ENCODE data around the gene DYNC2I2.
"Not testable (repeated sequence)": the region's sequence is repeated elsewhere in the genome, so short reads cannot be mapped to it uniquely, and the experiment has no call there.

The DYNC2I2 gene

GRCh38 chr9:128656416-128657343 lies at the start of gene DYNC2I2:
Gene DYNC2I2 (minus strand): TSS chr9:128656847. CDS start chr9:128656726, 121 bp downstream.
- H3K27me3 Mint-ChIP-seq: no peaks in the 10 kb centered on the region
- H3K9me3 Mint-ChIP-seq: no peaks in the 10 kb centered on the region
- no peaks in the 10 kb centered on the region for H3K36me3 Mint-ChIP-seq (ENCODE audit: low read depth)
- H3K27ac Mint-ChIP-seq: peak within 1 kb of the TSS; percentile 100
- H3K4me1 Mint-ChIP-seq (ENCODE audit: low read depth): peaks cover 6% of the 10 kb centered on the region
- peak within 1 kb of the TSS; percentile 89 for H3K4me3 Mint-ChIP-seq

- Mint-ChIP-seq H3K9me3 (no peaks in the 10 kb centered on the region), H3K27me3 (no peaks in the 10 kb centered on the region), H3K4me3 (no peak overlapping the region), H3K4me1 (ENCODE audit: low read depth) (peaks cover 13% of the 10 kb centered on the region), H3K27ac (no peak overlapping the region), H3K36me3 (ENCODE audit: low read depth) (no peaks in the 10 kb centered on the region)
Measured at GRCh38 chr9:128706045-128706444, 49.4 kb upstream of the DYNC2I2 start.

- no peak overlapping the region for H3K27ac Mint-ChIP-seq
- H3K9me3 Mint-ChIP-seq: no peaks in the 10 kb centered on the region
- no peak overlapping the region for H3K4me3 Mint-ChIP-seq
- no peaks in the 10 kb centered on the region for H3K27me3 Mint-ChIP-seq
- H3K36me3 Mint-ChIP-seq (ENCODE audit: low read depth): no peaks in the 10 kb centered on the region
- H3K4me1 Mint-ChIP-seq (ENCODE audit: low read depth): peaks cover 13% of the 10 kb centered on the region
Measured at GRCh38 chr9:128705051-128705965, 48.7 kb upstream of the DYNC2I2 start.

- Mint-ChIP-seq H3K27ac (no peak overlapping the region), H3K36me3 (ENCODE audit: low read depth) (no peaks in the 10 kb centered on the region), H3K27me3 (no peaks in the 10 kb centered on the region), H3K9me3 (no peaks in the 10 kb centered on the region), H3K4me3 (peak overlapping the region; percentile 26), H3K4me1 (ENCODE audit: low read depth) (peaks cover 13% of the 10 kb centered on the region)
Measured at GRCh38 chr9:128704356-128704670, 47.7 kb upstream of the DYNC2I2 start.

- Mint-ChIP-seq H3K4me3 (peak overlapping the region; percentile 82), H3K27me3 (no peaks in the 10 kb centered on the region), H3K27ac (peak overlapping the region; percentile 31), H3K36me3 (ENCODE audit: low read depth) (no peaks in the 10 kb centered on the region), H3K9me3 (no peaks in the 10 kb centered on the region), H3K4me1 (ENCODE audit: low read depth) (peaks cover 13% of the 10 kb centered on the region)
Measured at GRCh38 chr9:128703616-128704355, 47.1 kb upstream of the DYNC2I2 start.

- Mint-ChIP-seq H3K27me3 (no peaks in the 10 kb centered on the region), H3K27ac (peak overlapping the region; percentile 31), H3K4me1 (ENCODE audit: low read depth) (peaks cover 13% of the 10 kb centered on the region), H3K9me3 (no peaks in the 10 kb centered on the region), H3K36me3 (ENCODE audit: low read depth) (no peaks in the 10 kb centered on the region), H3K4me3 (peak overlapping the region; percentile 82)
Measured at GRCh38 chr9:128702949-128703615, 46.4 kb upstream of the DYNC2I2 start.

- H3K27me3 Mint-ChIP-seq: no peaks in the 10 kb centered on the region
- H3K27ac Mint-ChIP-seq: peak within 1 kb of the TSS; percentile 31
- no peaks in the 10 kb centered on the region for H3K9me3 Mint-ChIP-seq
- H3K4me1 Mint-ChIP-seq (ENCODE audit: low read depth): peaks cover 13% of the 10 kb centered on the region
- H3K4me3 Mint-ChIP-seq: peak within 1 kb of the TSS; percentile 84
- H3K36me3 Mint-ChIP-seq (ENCODE audit: low read depth): peaks cover 4% of the 10 kb centered on the region
Measured at GRCh38 chr9:128702445-128702948, 45.9 kb upstream of the DYNC2I2 start, which contains the start of gene PKN3. Gene PKN3 (plus strand): TSS chr9:128702503. CDS start chr9:128702916, 413 bp downstream.

- H3K9me3 Mint-ChIP-seq: no peaks in the 10 kb centered on the region
- H3K27ac Mint-ChIP-seq: no peak overlapping the region
- H3K27me3 Mint-ChIP-seq: no peaks in the 10 kb centered on the region
- H3K4me1 Mint-ChIP-seq (ENCODE audit: low read depth): peaks cover 13% of the 10 kb centered on the region
- H3K4me3 Mint-ChIP-seq: peak overlapping the region; percentile 84
- peaks cover 6% of the 10 kb centered on the region for H3K36me3 Mint-ChIP-seq (ENCODE audit: low read depth)
Measured at GRCh38 chr9:128701227-128701854, 44.7 kb upstream of the DYNC2I2 start.

- H3K27ac Mint-ChIP-seq: not testable (repeated sequence)
- peaks cover 19% of the 10 kb centered on the region for H3K4me1 Mint-ChIP-seq (ENCODE audit: low read depth)
Measured at GRCh38 chr9:128699096-128699795, 42.6 kb upstream of the DYNC2I2 start.

GRCh38 chr9:128696923-128697707 lies 40.5 kb upstream of the DYNC2I2 start:
- H3K36me3 Mint-ChIP-seq (ENCODE audit: low read depth): peaks cover 44% of the 10 kb centered on the region
- no peaks in the 10 kb centered on the region for H3K9me3 Mint-ChIP-seq
- H3K4me3 Mint-ChIP-seq: no peak overlapping the region
- no peaks in the 10 kb centered on the region for H3K27me3 Mint-ChIP-seq
- H3K4me1 Mint-ChIP-seq (ENCODE audit: low read depth): peaks cover 28% of the 10 kb centered on the region
- no peak overlapping the region for H3K27ac Mint-ChIP-seq

More at GRCh38 chr9:128699096-128699795, 42.6 kb upstream of the DYNC2I2 start:
- not testable (repeated sequence) for H3K4me3 Mint-ChIP-seq, H3K9me3 Mint-ChIP-seq, H3K27me3 Mint-ChIP-seq
- peaks cover 24% of the 10 kb centered on the region for H3K36me3 Mint-ChIP-seq (ENCODE audit: low read depth)

- no peaks in the 10 kb centered on the region for H3K27me3 Mint-ChIP-seq
- peaks cover 32% of the 10 kb centered on the region for H3K4me1 Mint-ChIP-seq (ENCODE audit: low read depth)
- H3K4me3 Mint-ChIP-seq: no peak overlapping the region
- H3K27ac Mint-ChIP-seq: peak overlapping the region; percentile 89
- H3K36me3 Mint-ChIP-seq (ENCODE audit: low read depth): peaks cover 62% of the 10 kb centered on the region
- H3K9me3 Mint-ChIP-seq: no peaks in the 10 kb centered on the region
Measured at GRCh38 chr9:128694344-128694743, 37.7 kb upstream of the DYNC2I2 start.

- H3K9me3 Mint-ChIP-seq, H3K27me3 Mint-ChIP-seq: not testable (repeated sequence)
- Mint-ChIP-seq H3K36me3 (ENCODE audit: low read depth) (peaks cover 62% of the 10 kb centered on the region), H3K27ac (peak overlapping the region; percentile 89), H3K4me3 (peak overlapping the region; percentile 53), H3K4me1 (ENCODE audit: low read depth) (peaks cover 32% of the 10 kb centered on the region)
Measured at GRCh38 chr9:128693738-128694137, 37.1 kb upstream of the DYNC2I2 start.

All from stimulated activated naive CD8-positive, alpha-beta T cell treated with anti-CD3 and anti-CD28 coated beads, Interleukin-15, Interleukin-2, amounts not matched to agents 100 ng/mL and 50 ng/mL, for 24 hours (primary cell).